ENCODE data around the gene DOLK. TPM values are rescaled to one million over a fixed set of nuclear protein-coding genes. Genes with fewer than 3 reads are reported as not detected.
A peak's percentile ranks its signal among the peaks of the same experiment; 100 is the strongest.

Gene DOLK
- total RNA-seq, 2 experiments from 2014 or later = 7.7 to 11.1 TPM

DNA sequence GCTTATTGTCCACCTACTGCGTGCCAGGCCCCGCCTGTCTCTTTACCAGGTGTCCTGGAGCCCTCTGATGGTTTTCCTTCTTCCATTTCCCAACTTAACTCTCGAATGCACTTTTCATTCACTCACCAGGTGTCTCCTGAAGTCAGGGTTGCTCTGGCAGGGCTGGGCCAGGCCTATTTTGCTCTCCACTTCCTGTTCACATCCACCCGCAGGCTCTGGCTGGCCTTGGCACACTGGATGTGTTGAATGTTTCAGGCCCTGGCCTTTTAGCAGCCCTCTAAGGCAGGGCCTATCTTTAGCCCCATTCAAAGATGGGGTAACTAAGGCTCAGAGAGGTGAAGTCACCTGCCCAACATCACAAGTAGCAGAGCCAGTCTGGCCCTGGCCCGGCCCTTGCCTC lies 49.0 kb downstream of the DOLK start:
- Mint-ChIP-seq H3K27ac (peak overlapping the region; percentile 97), H3K9me3 (ENCODE audit: low read depth) (no peaks in the 10 kb centered on the region), H3K27me3 (no peaks in the 10 kb centered on the region), H3K36me3 (peaks cover 22% of the 10 kb centered on the region), H3K4me1 (peaks cover 83% of the 10 kb centered on the region), H3K4me3 (no peak overlapping the region)
- CTCF ChIA-PET = interaction anchor here (0.5 to 2.5 kb wide), 7 partner anchors 14 to 604 kb away, joined by 3 to 8 read pairs (median 4); partner anchors contain the start of genes ENDOG, KYAT1 and LRRC8A
- ATAC-seq (no peak), DNase-seq (no peak)

DNA sequence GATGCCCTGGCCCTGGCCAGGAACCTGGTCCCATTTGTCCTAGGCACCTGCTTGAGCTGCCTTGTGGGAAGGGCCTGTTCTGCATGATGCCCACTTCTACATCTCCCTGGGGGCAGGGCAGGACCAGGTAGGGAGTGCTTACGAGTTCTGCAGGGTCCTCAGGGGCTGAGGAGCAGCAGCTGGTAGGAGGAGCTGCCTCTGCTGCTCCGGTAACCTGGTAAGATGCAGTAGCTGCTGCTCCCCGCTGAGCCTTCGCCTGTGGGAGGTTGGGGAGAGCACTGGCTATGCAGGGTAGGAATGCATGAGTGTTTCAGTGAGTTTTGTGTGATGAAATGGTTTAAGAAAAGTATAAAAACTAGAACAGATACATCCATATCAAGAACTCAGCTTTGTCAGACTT lies 51.8 kb downstream of the DOLK start:
- ATAC-seq = no peak

More for the DNA sequence above, 51.8 kb downstream of the DOLK start:
- no peak for DNase-seq
- Mint-ChIP-seq H3K4me3 (no peak overlapping the region), H3K4me1 (peaks cover 71% of the 10 kb centered on the region), H3K9me3 (ENCODE audit: low read depth) (no peaks in the 10 kb centered on the region), H3K27me3 (no peaks in the 10 kb centered on the region), H3K27ac (peak overlapping the region; percentile 81), H3K36me3 (peaks cover 30% of the 10 kb centered on the region)
- CTCF ChIA-PET = interaction anchor here (1.3 to 2.5 kb wide), 3 partner anchors 11 to 33 kb away, joined by 3 to 8 read pairs (median 5); partner anchors contain the start of genes KYAT1 and LRRC8A

Other genes starting within 250 kb of the DOLK start
- gene PKN3, start 245.1 kb downstream of the DOLK start, total RNA-seq = 1 to 10 TPM; 8.1 to 9.1 TPM
- 10 to 100 TPM; 67.8 to 90.0 TPM for gene ZDHHC12, start 223.5 kb downstream of the DOLK start, total RNA-seq
- 10 to 100 TPM; 17.7 to 18.2 TPM for gene ZER1, start 175.7 kb downstream of the DOLK start, total RNA-seq
- 10 to 100 TPM; 21.5 to 22.2 TPM for gene TBC1D13, start 160.3 kb downstream of the DOLK start, total RNA-seq
- 10 to 100 TPM; 19.0 to 22.3 TPM for gene ENDOG, start 129.1 kb downstream of the DOLK start, total RNA-seq
- 100 to 1,000 TPM in 1 of 2 experiments, 10 to 100 TPM in 1; 83.3 to 104 TPM for gene SPOUT1, start 117.8 kb downstream of the DOLK start, total RNA-seq
- 10 to 100 TPM; 12.7 to 20.6 TPM for gene KYAT1, start 65.7 kb downstream of the DOLK start, total RNA-seq
- gene LRRC8A, start 65.5 kb downstream of the DOLK start, total RNA-seq = 10 to 100 TPM; 25.6 to 26.7 TPM
- under 1 TPM; 0.47 to 0.63 TPM for gene PHYHD1, start 26.6 kb downstream of the DOLK start, total RNA-seq
- gene NUP188, start 96 bp upstream of the DOLK start, total RNA-seq = 100 to 1,000 TPM in 1 of 2 experiments, 10 to 100 TPM in 1; 88.0 to 108 TPM
- gene SH3GLB2, start 80.7 kb upstream of the DOLK start, total RNA-seq = 10 to 100 TPM; 76.8 to 93.4 TPM
- gene MIGA2, start 89.0 kb upstream of the DOLK start, total RNA-seq = 10 to 100 TPM; 39.3 to 51.3 TPM
- 10 to 100 TPM; 18.5 to 23.7 TPM for gene DOLPP1, start 133.5 kb upstream of the DOLK start, total RNA-seq
- gene CRAT, start 163.2 kb upstream of the DOLK start, total RNA-seq = 10 to 100 TPM; 14.1 to 17.6 TPM
- 100 to 1,000 TPM; 115 to 129 TPM for gene PTPA, start 163.8 kb upstream of the DOLK start, total RNA-seq
- 1 to 10 TPM; 4.9 to 6.1 TPM for gene IER5L, start 230.7 kb upstream of the DOLK start, total RNA-seq